HG03565 (cell line): ENCODE measurements around the gene ISG20.
"Not testable (repeated sequence)": the region's sequence is repeated elsewhere in the genome, so short reads cannot be mapped to it uniquely, and the experiment has no call there.

Source experiments
- ATAC-seq: cut with Tn5 transposase; IDR thresholded peaks from one replicate; pipeline ENCODE4 v1.9.1; 2021; ENCODE audit warnings: mild to moderate bottlenecking, moderate library complexity; ENCODE audit not compliant: unreplicated experiment

Gene ISG20

GRCh38 chr15:88617790-88618189 is 21.0 kb upstream of the ISG20 start:
- no peak for ATAC-seq

- no peak for ATAC-seq
Measured at GRCh38 chr15:88618686-88619085, 20.1 kb upstream of the ISG20 start.

GRCh38 chr15:88619796-88620195 is 19.0 kb upstream of the ISG20 start:
- no peak for ATAC-seq

- peak; percentile 92 for ATAC-seq
Measured at GRCh38 chr15:88620995-88621772, 17.6 kb upstream of the ISG20 start, which contains the start of gene AEN. AEN (plus strand) TSS chr15:88621340; CDS start chr15:88626210, 4,870 bp downstream.

GRCh38 chr15:88621789-88622604 is 16.8 kb upstream of the ISG20 start:
- ATAC-seq: peak; percentile 32

GRCh38 chr15:88622605-88622975 is 16.2 kb upstream of the ISG20 start:
- ATAC-seq: peak; percentile 1

GRCh38 chr15:88623061-88623460 is 15.8 kb upstream of the ISG20 start:
- ATAC-seq: no peak

- no peak for ATAC-seq
Measured at GRCh38 chr15:88623632-88624031, 15.2 kb upstream of the ISG20 start.

- no peak for ATAC-seq
Measured at GRCh38 chr15:88624156-88624970, 14.5 kb upstream of the ISG20 start.

GRCh38 chr15:88624971-88625490 is 13.8 kb upstream of the ISG20 start:
- no peak for ATAC-seq

GRCh38 chr15:88625943-88626741 is 12.7 kb upstream of the ISG20 start:
- ATAC-seq: no peak

- ATAC-seq: no peak
Measured at GRCh38 chr15:88627463-88627862, 11.4 kb upstream of the ISG20 start.

GRCh38 chr15:88628018-88628654 is 10.7 kb upstream of the ISG20 start:
- no peak for ATAC-seq

GRCh38 chr15:88629071-88629470 is 9.7 kb upstream of the ISG20 start:
- no peak for ATAC-seq

GRCh38 chr15:88630141-88630721 is 8.6 kb upstream of the ISG20 start:
- ATAC-seq: no peak

- ATAC-seq: no peak
Measured at GRCh38 chr15:88630798-88631463, 7.9 kb upstream of the ISG20 start.

- ATAC-seq: no peak
Measured at GRCh38 chr15:88631464-88632028, 7.3 kb upstream of the ISG20 start.

GRCh38 chr15:88632797-88633196 is 6.0 kb upstream of the ISG20 start:
- ATAC-seq: not testable (repeated sequence)
